Thyroid gland (tissue), 4 donors: ENCODE data around the gene NGEF.

ENCODE experiments used
- POLR2A ChIP-seq, 2 donors: fragments of 450-650 bp; IDR thresholded peaks; one replicate each; pipeline ENCODE4 v1.6.1; 2017; ENCODE audit warnings: antibody characterized with exemption in 2 of 2, mild to moderate bottlenecking in 2 of 2, moderate library complexity in 1 of 2
- TF ChIP-seq, protein P1 (sequence below), 6 experiments: fragments of 200-600 bp in 3 of 6; fragments of 450-650 bp in 3 of 6; sonication (generic) in 3 of 6; IDR thresholded peaks; one replicate each; pipeline ENCODE4 v1.5.1; 2016 to 2019; ENCODE audit warnings: antibody characterized with exemption in 6 of 6, mild to moderate bottlenecking in 2 of 6, inconsistent platforms in 1 of 6, moderate library complexity in 1 of 6

DNA sequence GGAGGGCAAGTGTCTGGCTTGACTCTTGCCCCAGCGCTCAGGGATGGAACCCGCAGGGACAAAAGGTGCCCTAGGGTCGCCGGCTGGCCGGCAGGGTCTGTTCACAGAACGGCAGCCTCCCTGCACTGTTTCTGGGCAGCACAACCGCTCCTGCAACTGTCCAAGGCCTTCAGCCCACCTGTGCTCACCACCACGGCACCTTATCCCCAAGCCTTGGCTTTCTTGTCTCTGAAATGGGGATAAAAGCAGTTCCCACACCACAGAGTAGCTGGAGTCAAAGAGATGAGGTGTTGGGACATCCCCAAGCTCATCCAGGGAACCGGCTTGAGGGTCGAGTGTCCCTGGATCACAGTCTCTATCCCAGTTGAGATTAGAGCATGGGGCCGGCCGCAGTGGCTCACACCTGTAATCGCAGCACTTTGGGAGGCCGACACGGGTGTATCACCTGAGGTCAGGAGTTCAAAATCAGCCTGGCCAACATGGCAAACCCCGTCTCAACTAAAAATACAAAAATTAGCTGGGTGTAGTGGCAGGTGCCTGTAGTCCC is 138.3 kb downstream of the NGEF start:
- TF ChIP-seq, protein P1, sequence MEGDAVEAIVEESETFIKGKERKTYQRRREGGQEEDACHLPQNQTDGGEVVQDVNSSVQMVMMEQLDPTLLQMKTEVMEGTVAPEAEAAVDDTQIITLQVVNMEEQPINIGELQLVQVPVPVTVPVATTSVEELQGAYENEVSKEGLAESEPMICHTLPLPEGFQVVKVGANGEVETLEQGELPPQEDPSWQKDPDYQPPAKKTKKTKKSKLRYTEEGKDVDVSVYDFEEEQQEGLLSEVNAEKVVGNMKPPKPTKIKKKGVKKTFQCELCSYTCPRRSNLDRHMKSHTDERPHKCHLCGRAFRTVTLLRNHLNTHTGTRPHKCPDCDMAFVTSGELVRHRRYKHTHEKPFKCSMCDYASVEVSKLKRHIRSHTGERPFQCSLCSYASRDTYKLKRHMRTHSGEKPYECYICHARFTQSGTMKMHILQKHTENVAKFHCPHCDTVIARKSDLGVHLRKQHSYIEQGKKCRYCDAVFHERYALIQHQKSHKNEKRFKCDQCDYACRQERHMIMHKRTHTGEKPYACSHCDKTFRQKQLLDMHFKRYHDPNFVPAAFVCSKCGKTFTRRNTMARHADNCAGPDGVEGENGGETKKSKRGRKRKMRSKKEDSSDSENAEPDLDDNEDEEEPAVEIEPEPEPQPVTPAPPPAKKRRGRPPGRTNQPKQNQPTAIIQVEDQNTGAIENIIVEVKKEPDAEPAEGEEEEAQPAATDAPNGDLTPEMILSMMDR (IDR thresholded peaks at IDR 0.05): no peak
- TF ChIP-seq POLR2A (IDR thresholded peaks at IDR 0.05): no peak
